CD14-positive monocyte (primary cell): Measurements from ENCODE around the gene NRP2. TPM values are rescaled to one million over a fixed set of nuclear protein-coding genes. Genes with fewer than 3 reads are reported as not detected.

Source experiments
- DNase-seq, 3 donors: peaks; one replicate each; pipeline ENCODE4 v3.0.0-alpha.2; 2011 to 2022
- H2AFZ ChIP-seq: 2 replicates; pipeline ENCODE4 v1.6.0; 2012; ENCODE audit warnings: mild to moderate bottlenecking, low read depth, low read length, inconsistent platforms; ENCODE audit not compliant: insufficient read depth, poor library complexity, severe bottlenecking
- H3K27ac ChIP-seq, 2 donors: 1 replicate in 1 of 2; 2 replicates in 1 of 2; pipeline ENCODE4 v1.5.1; 2012 to 2013; ENCODE audit warnings: low read length in 2 of 2, control low read depth in 1 of 2, inconsistent platforms in 1 of 2, low read depth in 1 of 2, mild to moderate bottlenecking in 1 of 2
- H3K27me3 ChIP-seq, 2 donors: one replicate each; pipeline versions ENCODE4 v1.6.0 to v1.6.1; 2011 to 2013; ENCODE audit warnings: low read length in 2 of 2; ENCODE audit not compliant: control insufficient read depth in 2 of 2, insufficient read depth in 2 of 2
- H3K36me3 ChIP-seq, 2 donors: replicated peaks in 1 of 2; 1 replicate in 1 of 2; 2 replicates in 1 of 2; pipeline versions ENCODE4 v1.5.1 to v1.6.1; 2012 to 2013; ENCODE audit warnings: low read length in 2 of 2, control low read depth in 1 of 2, inconsistent platforms in 1 of 2, mild to moderate bottlenecking in 1 of 2; ENCODE audit not compliant: insufficient read depth in 2 of 2, control insufficient read depth in 1 of 2
- H3K4me1 ChIP-seq, 2 donors: 1 replicate in 1 of 2; 2 replicates in 1 of 2; pipeline versions ENCODE4 v1.5.1 to v1.6.1; 2012 to 2013; ENCODE audit warnings: low read length in 2 of 2, control low read depth in 1 of 2, inconsistent platforms in 1 of 2, mild to moderate bottlenecking in 1 of 2, moderate library complexity in 1 of 2; ENCODE audit not compliant: insufficient read depth in 2 of 2, control insufficient read depth in 1 of 2
- H3K4me2 ChIP-seq: replicated peaks from 2 replicates; pipeline ENCODE3; 2012; ENCODE audit warnings: low read length, moderate library complexity, mild to moderate bottlenecking; ENCODE audit not compliant: poor library complexity, severe bottlenecking; ENCODE audit errors: extremely low read depth
- H3K4me3 ChIP-seq, 3 experiments: fragments of 200-600 bp in 1 of 3; sonication (generic) in 1 of 3; replicated peaks in 1 of 3; 1 replicate in 2 of 3; 2 replicates in 1 of 3; pipeline ENCODE4 v1.5.1; 2011 to 2013; ENCODE audit warnings: low read length in 3 of 3, mild to moderate bottlenecking in 3 of 3, control low read depth in 2 of 3, low read depth in 2 of 3, inconsistent platforms in 1 of 3, moderate library complexity in 1 of 3
- H3K79me2 ChIP-seq: 2 replicates; pipeline ENCODE4 v1.6.0; 2012; ENCODE audit warnings: mild to moderate bottlenecking, control low read depth, inconsistent platforms, low read length, moderate library complexity; ENCODE audit not compliant: insufficient read depth
- H3K9ac ChIP-seq: 2 replicates; pipeline ENCODE4 v1.6.0; 2017; ENCODE audit warnings: low read length, mild to moderate bottlenecking; ENCODE audit not compliant: insufficient read depth, poor library complexity, severe bottlenecking
- H3K9me3 ChIP-seq, 2 donors: replicated peaks in 1 of 2; 1 replicate in 1 of 2; 2 replicates in 1 of 2; pipeline versions ENCODE4 v1.5.1 to v1.6.1; 2012 to 2013; ENCODE audit warnings: low read length in 2 of 2, control low read depth in 1 of 2; ENCODE audit not compliant: control insufficient read depth in 1 of 2, insufficient read depth in 1 of 2
- H4K20me1 ChIP-seq: 2 replicates; pipeline ENCODE4 v1.6.0; 2012; ENCODE audit warnings: mild to moderate bottlenecking, low read length, control low read depth, moderate library complexity; ENCODE audit not compliant: insufficient read depth
- H3K27ac Mint-ChIP-seq, 7 donors: one replicate each; pipeline ENCODE4 v1.8.0; 2020; ENCODE audit warnings: mild to moderate bottlenecking in 7 of 7, mixed read lengths in 7 of 7, moderate library complexity in 6 of 7, inconsistent platforms in 2 of 7
- H3K27me3 Mint-ChIP-seq, 3 donors: one replicate each; pipeline ENCODE4 v1.8.0; 2021 to 2022; ENCODE audit warnings: low read depth in 3 of 3, mild to moderate bottlenecking in 3 of 3, mixed read lengths in 3 of 3, moderate library complexity in 3 of 3, inconsistent platforms in 1 of 3
- H3K36me3 Mint-ChIP-seq, 2 donors: one replicate each; pipeline ENCODE4 v1.8.0; 2020; ENCODE audit warnings: mixed read lengths in 2 of 2, inconsistent platforms in 1 of 2, mild to moderate bottlenecking in 1 of 2
- H3K4me1 Mint-ChIP-seq: one replicate; pipeline ENCODE4 v1.8.0; 2020; ENCODE audit warnings: mild to moderate bottlenecking, mixed read lengths
- H3K4me3 Mint-ChIP-seq, 2 donors: one replicate each; pipeline ENCODE4 v1.8.0; 2020; ENCODE audit warnings: mild to moderate bottlenecking in 2 of 2, mixed read lengths in 2 of 2, moderate library complexity in 1 of 2
- H3K9me3 Mint-ChIP-seq, 7 donors: one replicate each; pipeline ENCODE4 v1.8.0; 2020 to 2022; ENCODE audit warnings: mixed read lengths in 7 of 7, mild to moderate bottlenecking in 6 of 7, moderate library complexity in 6 of 7, inconsistent platforms in 2 of 7
- WGBS: methylation state at CpG from one replicate; pipeline ENCODE4 v1.1.5; 2013; ENCODE audit warnings: missing lambda C conversion rate; ENCODE audit not compliant: insufficient coverage; 5-methylcytosine and 5-hydroxymethylcytosine counted together
- intact Hi-C, 2 donors: fragments of 100-400 bp; cut with micrococcal nuclease; formaldehyde crosslinking; loops; one replicate each; pipeline versions ENCODE4 v1.15.0 to v1.15.1; 2023
- polyA plus RNA-seq, 3 donors: library from polyadenylated mRNA; depleted of rRNA in 1 of 3; unstranded in 2 of 3; stranded (reverse) in 1 of 3; fragments of 300-500 nt in 2 of 3; fragments of >200 nt in 1 of 3; fragmentation: Illumina TruSeq in 2 of 3; gene quantifications; 1 replicate in 2 of 3; 2 replicates in 1 of 3; pipeline ENCODE4 v1.2.3, GENCODE V29; 2012 to 2021
- TF ChIP-seq, protein P1 (sequence below): fragments of 200-600 bp; IDR thresholded peaks from one replicate; pipeline ENCODE4 v1.8.0; 2022; ENCODE audit warnings: antibody characterized with exemption, mild to moderate bottlenecking

The NRP2 gene
- polyA plus RNA-seq, 3 donors: 0.97 to 3.3 (median 1.6) TPM

DNA sequence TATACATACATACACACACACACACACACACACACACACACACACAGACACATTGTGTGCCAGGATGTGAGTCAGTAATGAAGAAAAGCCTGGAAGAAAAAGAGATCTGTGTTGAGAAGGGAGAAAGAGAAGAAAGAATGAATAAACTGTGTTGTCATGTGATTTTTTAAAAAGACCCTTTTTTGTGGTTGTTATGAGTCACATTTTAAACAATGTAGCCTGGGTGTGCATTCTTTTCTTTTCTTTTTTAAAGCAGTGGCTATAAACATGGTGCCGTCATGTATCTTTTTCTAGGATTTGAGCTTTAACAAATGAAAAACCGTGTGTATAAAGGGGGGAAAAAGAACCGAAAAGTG, 87.2 kb downstream of the NRP2 start:
- no CpG with 5 or more reads among the region's 3 CpGs for WGBS

DNA sequence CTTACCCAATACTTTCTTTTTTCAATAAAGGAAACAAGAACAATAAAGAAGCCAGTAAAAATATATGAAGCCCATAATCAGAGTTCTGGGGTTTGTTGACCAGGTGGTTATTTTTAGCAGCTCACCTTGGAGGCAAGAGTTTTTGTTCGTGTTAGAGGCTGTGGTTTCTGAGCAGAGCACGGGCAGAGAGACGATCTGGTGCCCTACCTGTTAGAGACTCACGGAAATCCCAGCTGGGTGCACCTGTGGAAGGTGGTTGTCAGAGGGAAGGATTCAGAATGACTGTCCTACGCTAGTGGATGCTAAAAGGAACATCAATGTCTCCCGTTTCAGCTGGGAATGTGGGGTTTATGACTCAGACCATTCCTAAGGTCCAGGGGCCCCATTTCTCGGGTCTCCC, 87.6 kb downstream of the NRP2 start:
- Histone ChIP-seq H3K4me3 (no peak overlapping the region), H2AFZ (no peak overlapping the region), H4K20me1 (no peaks in the 10 kb centered on the region), H3K4me2 (no peak overlapping the region), H3K79me2 (no peaks in the 10 kb centered on the region), H3K9me3 (no peaks in the 10 kb centered on the region), H3K9ac (no peak overlapping the region), H3K27me3 (peaks cover 0 to 2% of the 10 kb centered on the region in 2 donors), H3K27ac (no peak overlapping the region), H3K36me3 (no peaks in the 10 kb centered on the region), H3K4me1 (no peaks in the 10 kb centered on the region)
- Mint-ChIP-seq H3K27me3 (peaks cover 12 to 17% (median 13%) of the 10 kb centered on the region in 3 donors), H3K4me1 (peaks cover 3% of the 10 kb centered on the region), H3K27ac (no peak overlapping the region), H3K4me3 (no peak overlapping the region), H3K9me3 (no peaks in the 10 kb centered on the region), H3K36me3 (no peaks in the 10 kb centered on the region)
- DNase-seq: no peak
- WGBS: 47% methylated on average over 6 of the region's 7 CpGs
- TF ChIP-seq, protein P1, sequence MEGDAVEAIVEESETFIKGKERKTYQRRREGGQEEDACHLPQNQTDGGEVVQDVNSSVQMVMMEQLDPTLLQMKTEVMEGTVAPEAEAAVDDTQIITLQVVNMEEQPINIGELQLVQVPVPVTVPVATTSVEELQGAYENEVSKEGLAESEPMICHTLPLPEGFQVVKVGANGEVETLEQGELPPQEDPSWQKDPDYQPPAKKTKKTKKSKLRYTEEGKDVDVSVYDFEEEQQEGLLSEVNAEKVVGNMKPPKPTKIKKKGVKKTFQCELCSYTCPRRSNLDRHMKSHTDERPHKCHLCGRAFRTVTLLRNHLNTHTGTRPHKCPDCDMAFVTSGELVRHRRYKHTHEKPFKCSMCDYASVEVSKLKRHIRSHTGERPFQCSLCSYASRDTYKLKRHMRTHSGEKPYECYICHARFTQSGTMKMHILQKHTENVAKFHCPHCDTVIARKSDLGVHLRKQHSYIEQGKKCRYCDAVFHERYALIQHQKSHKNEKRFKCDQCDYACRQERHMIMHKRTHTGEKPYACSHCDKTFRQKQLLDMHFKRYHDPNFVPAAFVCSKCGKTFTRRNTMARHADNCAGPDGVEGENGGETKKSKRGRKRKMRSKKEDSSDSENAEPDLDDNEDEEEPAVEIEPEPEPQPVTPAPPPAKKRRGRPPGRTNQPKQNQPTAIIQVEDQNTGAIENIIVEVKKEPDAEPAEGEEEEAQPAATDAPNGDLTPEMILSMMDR: no peak
- intact Hi-C loops: loop anchor here in 1 of 2 donors (5.0 kb wide), 1 partner anchor 117 kb away; no protein-coding TSS in a partner anchor

More for the DNA sequence above, 87.2 kb downstream of the NRP2 start:
- Histone ChIP-seq H3K9ac (no peak overlapping the region), H3K36me3 (no peaks in the 10 kb centered on the region), H3K27ac (no peak overlapping the region), H3K4me3 (no peak overlapping the region), H3K9me3 (no peaks in the 10 kb centered on the region), H3K4me2 (no peak overlapping the region), H2AFZ (no peak overlapping the region), H3K4me1 (no peaks in the 10 kb centered on the region), H3K79me2 (no peaks in the 10 kb centered on the region), H4K20me1 (no peaks in the 10 kb centered on the region), H3K27me3 (peaks cover 0 to 6% of the 10 kb centered on the region in 2 donors)
- no peak for DNase-seq
- H3K4me3 Mint-ChIP-seq: no peak overlapping the region
- no peak overlapping the region for H3K27ac Mint-ChIP-seq
- intact Hi-C loops: no loop called here
- no peaks in the 10 kb centered on the region for H3K36me3 Mint-ChIP-seq
- TF ChIP-seq, protein P1: no peak
- H3K4me1 Mint-ChIP-seq: peaks cover 3% of the 10 kb centered on the region
- H3K9me3 Mint-ChIP-seq: no peaks in the 10 kb centered on the region
- peaks cover 12 to 18% (median 14%) of the 10 kb centered on the region in 3 donors for H3K27me3 Mint-ChIP-seq
